ENCODE measurements around the gene GOLGA8B. TPM values are rescaled to one million over a fixed set of nuclear protein-coding genes. Genes with fewer than 3 reads are reported as not detected.
"Not testable (repeated sequence)": the region's sequence is repeated elsewhere in the genome, so short reads cannot be mapped to it uniquely, and the experiment has no call there.

The GOLGA8B gene
- total RNA-seq, 1 donor from 2014 or later = 106 TPM

DNA sequence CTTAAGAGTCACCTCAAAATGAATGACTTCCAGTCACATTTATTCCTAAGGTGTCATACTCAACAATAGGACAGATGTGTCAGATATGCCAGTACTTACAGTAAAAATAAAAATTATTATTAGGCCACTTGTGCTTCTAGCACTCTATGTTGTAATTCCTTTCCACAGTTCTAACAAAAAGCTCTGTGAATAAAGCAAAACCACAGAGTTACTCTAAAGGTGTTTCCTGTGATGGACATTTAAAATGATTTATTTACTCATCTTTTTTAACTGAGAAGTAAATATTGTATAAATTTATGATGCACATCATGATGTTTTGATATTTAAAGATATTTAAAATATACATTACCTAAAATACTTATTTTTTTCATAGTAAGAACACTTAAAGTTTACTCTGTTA lies 13.9 kb upstream of the GOLGA8B start:
- no peak for DNase-seq (ENCODE audit: low read depth)

DNA sequence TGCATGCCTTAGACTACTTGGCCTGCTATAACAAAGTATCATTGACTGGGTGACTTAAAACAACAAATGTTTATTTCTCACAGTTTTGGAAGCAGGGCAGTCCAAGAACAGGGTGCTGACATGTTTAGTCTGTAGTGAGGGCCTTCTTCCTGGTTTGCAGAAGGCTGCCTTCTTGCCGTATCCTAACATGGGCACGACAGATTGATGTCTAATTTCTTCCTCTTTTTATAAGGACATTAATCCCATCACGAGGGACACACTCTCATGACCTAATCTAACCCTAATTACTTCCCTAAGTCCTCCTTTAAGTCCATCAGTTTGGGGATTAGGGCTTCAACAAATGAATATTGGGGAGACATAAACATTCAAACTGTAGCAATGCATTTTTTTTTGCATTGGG lies 10.9 kb upstream of the GOLGA8B start:
- no peak for DNase-seq (ENCODE audit: low read depth)

DNA sequence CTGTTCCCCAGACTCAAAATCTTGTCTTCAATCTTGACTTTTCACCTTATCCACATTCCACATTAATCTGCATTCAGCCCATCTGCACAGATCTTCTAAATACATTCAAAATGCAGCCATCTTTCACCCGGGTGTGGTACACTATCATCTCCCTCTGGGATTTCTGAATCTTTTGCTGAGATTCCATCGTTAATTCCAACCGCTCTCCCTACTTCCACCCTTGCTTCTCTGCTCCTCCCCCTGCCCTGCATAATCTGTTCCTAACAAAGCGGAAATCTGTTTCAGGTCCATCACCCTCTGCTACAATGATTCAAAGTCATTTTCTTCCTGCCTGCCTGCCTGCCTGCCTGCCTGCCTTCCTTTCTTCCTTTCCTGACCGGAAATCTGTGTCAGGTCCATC lies 7.9 kb upstream of the GOLGA8B start:
- DNase-seq (ENCODE audit: low read depth) = no peak

DNA sequence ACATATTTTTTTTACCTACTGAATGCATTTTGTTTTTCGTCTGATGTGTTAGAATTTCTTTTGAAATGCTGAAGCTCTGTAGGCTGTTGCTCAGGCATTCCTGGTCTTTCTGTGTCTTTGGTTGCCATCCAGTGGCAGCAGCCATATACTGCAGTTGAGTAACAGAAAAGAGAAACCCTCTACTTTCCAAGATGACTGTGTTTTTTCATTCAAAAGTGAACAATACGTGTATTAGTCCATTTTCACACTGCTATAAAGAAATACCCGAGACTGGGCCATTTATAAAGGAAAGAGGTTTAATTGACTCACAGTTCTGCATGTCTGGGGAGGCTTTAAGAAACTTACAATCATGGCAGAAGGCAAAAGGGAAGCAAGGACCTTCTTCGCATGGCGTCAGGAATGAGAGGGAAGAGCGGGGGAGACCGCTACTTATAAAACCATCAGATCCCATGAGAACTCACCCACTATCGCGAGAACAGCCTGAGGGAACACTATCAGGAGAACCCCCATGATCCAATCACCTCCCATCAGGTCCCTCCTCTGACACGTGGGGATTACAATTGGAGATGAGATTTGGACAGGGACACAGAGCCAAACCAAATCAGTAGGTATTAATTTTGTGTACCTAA lies 4.7 kb upstream of the GOLGA8B start:
- DNase-seq (ENCODE audit: low read depth) = peak; percentile 93

DNA sequence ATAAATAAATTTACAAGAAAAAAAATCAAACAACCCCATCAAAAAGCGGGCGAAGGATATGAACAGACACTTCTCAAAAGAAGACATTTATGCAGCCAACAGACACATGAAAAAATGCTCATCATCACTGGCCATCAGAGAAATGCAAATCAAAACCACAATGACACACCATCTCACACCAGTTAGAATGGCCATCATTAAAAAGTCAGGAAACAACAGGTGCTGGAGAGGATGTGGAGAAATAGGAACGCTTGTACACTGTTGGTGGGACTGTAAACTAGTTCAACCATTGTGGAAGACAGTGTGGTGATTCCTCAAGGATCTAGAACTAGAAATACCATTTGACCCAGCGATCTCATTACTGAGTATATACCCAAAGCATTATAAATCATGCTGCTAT lies 2.5 kb upstream of the GOLGA8B start:
- DNase-seq (ENCODE audit: low read depth) = not testable (repeated sequence)

DNA sequence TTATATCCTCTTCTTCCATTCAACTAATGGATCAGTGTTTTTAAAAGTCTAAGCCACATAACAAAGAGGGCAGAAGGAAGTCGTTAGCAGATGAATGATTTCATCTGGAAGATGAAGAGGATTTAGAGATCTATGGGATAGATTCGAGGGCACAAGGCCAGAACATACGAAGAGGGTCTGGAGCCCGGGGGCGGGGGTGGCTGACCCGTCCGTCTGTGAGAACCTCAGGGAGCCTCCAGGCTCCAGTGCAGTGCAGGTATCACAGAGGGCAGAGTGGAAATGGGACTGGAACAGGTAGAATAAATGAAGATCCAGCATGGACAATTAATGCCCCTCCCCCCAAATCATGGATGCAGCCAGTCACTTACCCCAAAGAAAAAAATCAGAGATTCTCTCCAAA lies 1.5 kb upstream of the GOLGA8B start:
- DNase-seq (ENCODE audit: low read depth) = no peak

DNA sequence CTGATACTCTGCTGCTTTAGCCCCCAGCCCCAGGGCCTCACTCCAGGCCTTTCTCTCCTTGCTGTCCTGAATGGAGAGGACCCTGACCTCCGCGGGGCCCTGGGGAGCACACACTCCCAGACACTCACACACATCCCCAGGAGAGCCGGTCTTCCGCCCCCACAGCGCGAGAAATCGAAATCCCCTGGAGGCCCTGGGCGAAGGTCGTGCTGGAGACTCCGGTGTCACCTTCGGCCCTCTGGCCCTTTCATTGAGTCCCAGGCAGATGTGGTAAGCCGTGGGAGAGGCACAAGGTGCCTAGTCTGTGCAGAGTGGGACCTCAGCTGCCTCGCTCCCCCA lies 848 bp upstream of the GOLGA8B start:
- no peak for DNase-seq (ENCODE audit: low read depth)

DNA sequence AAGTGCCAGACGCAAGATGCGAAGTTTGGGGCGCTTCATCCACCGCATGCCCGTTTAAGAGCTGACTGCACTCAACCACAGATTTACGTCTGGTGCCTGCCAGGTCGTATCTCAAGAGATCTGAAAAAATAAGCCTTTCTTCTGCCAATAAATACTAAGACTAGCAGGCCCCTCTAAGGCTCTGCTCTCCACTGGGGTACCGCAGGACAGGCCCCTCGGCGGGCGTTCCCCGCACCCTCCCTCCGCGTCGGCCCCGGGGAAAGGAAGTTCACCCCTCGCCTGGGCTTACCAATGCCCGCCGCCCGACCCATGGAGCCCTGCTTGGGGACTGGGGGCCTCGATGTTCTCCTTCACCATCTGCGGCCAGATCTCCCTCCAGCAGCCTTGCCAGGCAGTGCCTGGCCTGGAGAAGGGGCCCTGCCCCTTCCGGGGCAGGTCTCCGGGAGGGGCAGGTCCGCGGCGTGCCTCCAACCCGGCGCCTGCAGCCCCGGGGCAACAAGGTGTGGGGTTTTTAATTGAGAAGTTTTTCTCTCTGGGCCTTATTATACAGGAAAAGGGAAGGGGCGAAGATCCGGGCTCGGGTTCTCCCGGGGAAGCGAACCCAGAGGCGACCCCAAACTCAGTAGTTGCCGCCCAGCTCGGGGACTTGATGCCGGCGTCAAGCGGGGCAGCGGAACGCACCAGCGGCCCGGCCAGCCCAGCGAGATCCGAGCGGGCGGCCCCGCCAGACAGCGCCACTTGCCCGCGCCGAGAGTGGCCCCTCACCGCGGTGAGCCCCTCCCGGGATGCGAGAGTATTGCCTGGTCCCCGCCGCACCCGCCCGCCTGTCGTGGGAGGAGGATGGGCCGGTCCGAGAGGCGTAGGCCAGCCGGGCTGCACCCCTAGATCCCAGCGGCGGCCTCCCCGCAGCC lies 735 bp downstream of the GOLGA8B start:
- peak; percentile 45 for DNase-seq (ENCODE audit: low read depth)

DNA sequence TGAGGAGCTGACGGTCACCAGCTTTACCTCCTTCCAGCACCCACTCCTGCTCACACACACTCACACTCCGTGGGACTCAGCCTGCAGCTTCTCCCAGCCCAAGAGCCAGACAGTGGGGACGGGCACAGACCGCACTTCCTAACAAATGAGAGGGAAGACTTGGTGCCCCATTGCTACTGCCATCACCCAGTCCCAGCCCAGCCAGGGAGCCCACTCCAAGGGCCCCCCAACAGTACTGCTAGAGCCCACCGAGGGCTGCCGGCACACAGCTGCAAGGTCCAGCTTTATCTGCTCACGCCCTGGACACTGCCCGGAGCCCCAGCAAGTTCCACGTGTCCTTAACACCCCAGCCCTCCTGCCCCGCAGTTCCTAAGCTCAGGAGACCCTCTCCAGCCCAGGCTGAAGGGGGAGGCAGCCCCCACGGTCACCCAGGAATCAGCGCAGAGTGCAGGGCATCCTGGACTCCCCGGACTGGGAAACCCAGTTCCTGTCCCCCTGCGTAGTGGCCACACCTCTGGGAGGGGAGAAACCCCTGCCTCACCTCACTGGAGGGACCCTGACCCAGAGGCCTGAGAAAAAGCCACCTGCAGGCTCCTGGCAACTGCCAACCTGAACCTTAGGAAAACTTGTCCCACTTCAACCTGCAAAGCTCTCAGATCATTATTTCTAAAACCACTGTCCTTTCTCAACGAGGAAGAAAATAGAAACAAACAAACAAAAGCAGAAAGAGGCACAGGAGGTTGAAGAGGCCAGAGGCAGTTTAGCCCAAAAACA lies 1.6 kb downstream of the GOLGA8B start:
- not testable (repeated sequence) for DNase-seq (ENCODE audit: low read depth)

DNA sequence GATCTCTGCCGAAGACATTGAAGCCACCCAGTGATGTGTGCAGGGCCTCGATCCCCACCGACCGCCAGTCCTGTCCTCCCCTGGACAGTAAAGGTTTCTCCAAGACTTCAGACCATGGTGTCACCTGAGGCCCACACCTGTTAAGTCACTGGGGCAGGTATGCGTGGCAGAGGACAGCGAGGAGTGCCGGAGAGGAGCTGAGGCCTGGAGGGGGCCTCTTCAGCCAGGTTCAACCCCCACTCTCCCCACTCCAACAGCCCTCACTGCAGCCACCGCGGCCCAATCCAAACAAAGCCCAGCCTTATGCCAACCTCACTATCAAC lies 2.4 kb downstream of the GOLGA8B start:
- no peak for DNase-seq (ENCODE audit: low read depth)

DNA sequence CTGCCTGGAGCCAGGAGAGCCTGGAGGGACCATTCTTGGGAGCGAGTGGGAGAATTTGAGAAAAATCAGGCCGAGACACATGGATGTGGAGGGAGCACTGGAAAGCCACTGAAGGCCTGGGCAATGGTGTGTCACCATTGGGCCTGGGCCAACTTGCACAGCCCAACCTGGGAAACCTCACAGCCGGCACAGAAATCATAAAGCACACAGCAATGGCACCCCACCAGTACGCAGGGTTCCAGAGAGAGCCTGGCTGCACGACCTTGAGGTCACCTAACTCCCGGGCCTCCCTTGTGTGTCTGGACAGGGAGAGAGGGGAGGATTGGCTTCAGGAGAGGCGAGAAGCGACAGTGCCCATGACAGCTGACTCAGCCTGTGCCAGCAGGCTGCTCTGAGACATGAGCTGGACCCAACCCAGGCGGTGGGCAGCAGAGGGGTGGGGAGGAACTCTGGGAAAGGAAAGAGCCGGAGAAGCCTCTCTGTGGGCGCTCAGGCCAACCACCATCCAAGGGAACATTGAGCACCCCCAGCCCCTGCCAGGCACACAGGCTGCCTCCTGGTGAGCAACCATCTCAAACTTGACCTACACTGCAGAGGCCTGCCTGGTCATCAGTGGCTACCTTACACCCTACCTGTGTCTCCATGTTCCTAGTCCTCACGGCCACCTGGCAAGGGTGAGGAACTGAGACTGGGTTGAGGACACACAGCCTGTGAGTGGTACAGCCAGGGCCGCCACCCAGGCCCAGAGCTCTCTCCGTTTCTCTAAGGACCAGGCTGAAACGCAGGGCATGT lies 3.0 kb downstream of the GOLGA8B start:
- peak; percentile 71 for DNase-seq (ENCODE audit: low read depth)

DNA sequence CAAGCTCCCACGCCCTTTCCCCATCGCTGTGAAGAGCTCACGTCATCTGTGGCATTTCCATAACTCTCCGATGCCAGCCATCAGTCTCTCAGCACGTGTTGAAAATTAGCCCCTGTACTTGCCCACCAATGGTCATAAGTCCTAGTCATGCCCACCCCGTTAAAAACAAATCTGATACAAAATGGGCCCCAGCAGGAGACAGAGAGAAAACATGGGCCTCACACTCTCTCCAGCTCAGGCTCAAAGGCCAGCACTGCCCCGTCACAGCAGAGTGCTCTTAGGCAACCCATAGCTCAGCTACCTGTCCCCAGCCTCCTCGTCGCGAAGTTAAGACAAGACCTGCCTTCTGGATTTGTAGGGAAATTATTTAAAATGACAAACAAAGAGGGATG lies 5.2 kb downstream of the GOLGA8B start:
- DNase-seq (ENCODE audit: low read depth) = no peak

DNA sequence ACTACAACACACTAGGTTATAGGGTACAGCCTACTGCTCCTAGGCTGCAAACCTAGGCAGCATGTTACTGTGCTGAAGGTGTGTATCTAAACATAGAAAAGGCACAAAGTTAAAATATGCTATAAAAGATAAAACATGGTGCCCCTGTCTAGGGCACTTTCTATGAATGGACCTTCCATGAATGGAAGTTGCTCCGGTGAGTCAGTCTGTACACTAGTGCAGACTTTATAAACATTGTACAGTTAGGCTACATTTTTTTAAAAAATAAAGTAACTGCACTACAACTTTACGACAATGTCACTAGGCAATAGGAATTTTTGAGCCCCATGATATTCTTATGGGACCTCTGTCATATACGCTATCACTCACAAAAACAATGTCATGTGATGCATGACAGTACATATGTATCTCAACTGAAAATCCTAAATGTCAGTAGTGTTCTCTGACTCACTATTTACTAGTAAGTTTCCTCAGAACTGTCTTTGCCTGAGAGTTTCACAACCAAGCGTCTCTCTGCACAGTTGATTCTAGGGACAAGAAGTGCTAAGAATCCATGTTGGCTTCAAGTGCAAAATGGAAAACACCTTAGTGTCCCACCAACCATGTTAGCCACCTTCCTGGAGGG lies 5.7 kb downstream of the GOLGA8B start:
- DNase-seq (ENCODE audit: low read depth) = not testable (repeated sequence)

DNA sequence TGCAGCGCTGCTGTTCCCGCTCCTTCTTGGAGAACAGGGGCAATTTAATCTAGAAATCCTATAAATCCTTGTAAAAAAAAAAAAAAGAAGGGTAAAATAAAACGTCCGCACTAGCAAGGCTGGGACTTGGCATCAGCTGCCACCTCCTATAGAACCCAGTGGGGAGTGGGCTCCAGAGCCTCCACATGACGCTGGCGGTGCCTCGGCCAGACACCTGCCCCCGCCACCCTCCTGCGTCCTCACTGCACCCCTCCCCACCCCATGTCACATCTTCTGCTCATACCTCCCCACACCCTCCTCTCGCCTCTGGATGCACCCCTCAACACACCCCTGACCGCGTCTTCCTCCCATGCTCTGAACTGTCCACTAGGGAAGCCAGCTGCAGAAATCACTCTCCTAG lies 8.4 kb downstream of the GOLGA8B start:
- not testable (repeated sequence) for DNase-seq (ENCODE audit: low read depth)

DNA sequence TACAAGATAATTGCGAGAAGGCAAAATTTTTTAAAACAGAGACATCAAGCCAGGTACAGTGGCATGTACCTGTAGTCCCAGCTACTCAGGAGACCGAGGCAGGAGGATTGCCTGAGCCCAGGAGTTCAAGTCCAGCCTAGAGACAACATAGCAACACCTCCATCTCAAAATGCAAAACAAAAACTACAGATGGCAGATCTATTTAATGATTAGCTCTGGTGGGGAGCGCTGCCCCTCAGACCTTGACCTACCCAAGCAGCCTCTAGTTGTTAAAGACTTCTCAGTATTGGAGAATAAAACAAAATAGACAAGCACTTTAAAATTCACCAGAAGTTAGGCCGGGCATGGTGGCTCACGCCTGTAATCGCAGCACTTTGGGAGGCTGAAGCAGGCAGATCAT lies 10.5 kb downstream of the GOLGA8B start:
- DNase-seq (ENCODE audit: low read depth) = not testable (repeated sequence)

DNA sequence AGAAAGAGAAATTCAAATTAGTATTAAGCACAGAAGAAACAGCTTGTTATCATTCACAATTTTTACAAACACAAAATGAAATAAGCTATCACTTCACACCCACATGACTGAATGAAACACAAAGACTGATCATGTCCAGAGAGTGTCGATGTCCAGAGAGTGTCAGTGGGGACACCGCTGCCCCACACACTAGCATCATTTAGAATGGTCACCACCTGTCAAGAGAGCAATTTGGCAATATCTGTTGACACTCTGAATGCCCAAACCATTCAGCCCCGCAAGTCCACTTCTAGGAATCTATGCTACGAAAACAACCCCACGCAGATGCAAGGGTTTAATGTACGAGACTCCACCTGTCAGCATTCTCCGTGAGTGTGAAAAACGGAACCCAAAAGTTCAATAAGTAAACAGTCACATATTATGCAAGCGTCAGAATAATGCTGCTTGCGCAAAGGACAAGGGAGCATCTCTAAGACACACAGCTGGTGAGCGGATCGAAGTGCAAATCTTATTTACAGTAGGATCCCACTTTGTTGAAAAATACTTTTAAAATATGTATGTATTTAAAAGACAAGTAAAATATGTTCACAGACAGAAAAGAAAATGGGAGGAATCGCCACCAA lies 11.3 kb downstream of the GOLGA8B start:
- not testable (repeated sequence) for DNase-seq (ENCODE audit: low read depth)

DNA sequence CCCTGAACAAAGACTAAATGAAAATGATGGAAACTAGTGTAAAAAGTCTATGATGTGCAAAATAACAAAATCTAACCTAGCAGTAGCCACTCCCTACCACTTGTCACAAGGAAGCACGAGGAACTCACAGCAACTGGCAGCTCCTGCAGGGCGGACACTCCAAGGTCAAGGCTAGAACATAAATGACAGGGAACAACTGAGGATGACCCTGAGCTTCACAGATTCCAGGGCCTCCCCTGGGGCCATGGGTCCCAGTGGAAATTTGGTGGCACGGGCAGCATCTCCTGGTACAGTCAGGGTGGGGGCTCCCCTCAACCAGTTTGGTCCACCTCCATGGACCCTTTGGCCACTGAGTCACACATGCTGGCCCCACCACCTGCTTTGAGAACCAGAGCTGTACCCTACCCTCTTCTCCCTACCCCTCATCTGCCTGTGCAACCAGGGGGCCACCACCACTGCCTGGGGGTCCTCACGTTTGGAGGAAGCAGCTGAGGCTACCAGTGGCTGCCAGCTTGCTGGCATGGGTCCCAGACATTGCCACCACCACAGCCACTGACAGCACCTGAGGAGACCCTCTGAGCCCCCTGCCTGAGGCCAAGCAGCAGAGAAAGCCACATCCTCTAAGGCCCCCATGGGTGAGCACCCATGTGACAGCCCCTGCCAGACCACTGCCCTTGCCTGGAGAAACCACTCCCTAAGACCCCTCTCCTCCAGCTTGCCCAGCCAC lies 13.6 kb downstream of the GOLGA8B start:
- not testable (repeated sequence) for DNase-seq (ENCODE audit: low read depth)

DNA sequence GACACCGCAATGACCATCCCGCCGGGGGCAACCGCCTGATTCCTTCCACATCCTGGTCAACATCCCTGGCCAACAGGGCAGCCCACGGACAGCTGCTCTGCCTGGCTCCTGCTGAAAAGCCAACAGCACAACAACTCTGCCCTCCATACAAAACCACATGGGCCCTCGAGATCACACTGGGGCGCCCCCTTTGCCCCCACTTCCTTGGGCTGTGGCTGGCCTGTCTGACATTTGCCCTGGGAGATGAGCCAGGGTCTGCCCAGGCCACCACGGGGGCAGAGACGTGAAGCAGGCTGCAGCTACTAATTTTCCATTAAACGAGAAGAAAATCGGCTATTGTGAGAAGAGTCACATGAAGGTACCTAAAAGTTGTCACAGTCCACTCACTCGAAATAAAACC lies 16.3 kb downstream of the GOLGA8B start:
- not testable (repeated sequence) for DNase-seq (ENCODE audit: low read depth)

DNA sequence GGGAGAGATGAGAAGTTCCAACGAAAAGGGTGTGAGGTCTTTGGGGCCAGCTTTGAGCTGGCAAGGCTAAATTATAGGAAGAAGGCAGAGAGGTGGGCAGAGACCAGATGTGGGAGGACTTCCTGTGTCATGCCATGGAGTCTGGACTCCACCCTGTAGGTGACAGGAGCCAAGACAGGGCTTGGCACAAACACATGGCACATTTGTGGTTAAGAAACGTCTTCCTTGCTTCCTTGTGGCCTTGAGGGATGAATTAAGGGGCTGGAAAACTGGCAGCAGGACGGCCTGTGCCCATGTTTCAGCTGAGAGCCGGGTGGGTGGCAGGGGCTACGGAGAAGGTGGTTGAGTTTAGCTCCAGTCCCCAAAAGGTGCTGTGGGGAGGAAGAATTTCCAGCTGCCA lies 18.7 kb downstream of the GOLGA8B start:
- DNase-seq (ENCODE audit: low read depth) = not testable (repeated sequence)

DNA sequence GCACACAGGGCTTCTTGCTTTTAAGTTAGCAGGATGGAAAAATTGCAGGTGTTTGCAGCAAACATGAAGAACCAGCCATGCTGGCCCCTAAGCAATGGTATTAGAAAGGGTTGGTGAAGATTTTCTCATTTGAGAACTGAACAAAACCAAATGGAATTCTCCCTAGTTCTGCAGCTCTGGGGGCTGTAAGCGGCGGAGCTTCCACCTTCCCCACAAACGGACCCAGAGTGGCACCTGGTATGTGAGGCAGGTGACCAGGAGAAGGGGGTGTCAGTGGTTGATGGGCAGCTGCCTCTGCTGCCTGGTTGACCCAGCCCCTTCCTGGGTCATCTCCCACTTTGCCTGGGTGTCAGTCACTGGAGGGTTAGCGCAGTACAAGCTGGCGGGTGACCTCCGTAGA lies 22.6 kb downstream of the GOLGA8B start:
- not testable (repeated sequence) for DNase-seq (ENCODE audit: low read depth)
